HepG2 (cell line): Measurements from ENCODE around the gene COX7A1. TPM values are rescaled to one million over a fixed set of nuclear protein-coding genes. Genes with fewer than 3 reads are reported as not detected.

ENCODE experiments used
- CEBPG ChIP-seq: IDR thresholded peaks from 2 replicates; pipeline ENCODE4 v1.6.1; 2016
- FLYWCH1 ChIP-seq: sonication (generic); formaldehyde crosslinking; IDR thresholded peaks from 2 replicates; pipeline ENCODE4 v1.8.1; 2023; ENCODE audit warnings: mild to moderate bottlenecking, missing genetic modification reagents
- FOXM1 ChIP-seq: sonication (generic); formaldehyde crosslinking; IDR thresholded peaks from 2 replicates; pipeline ENCODE4 v1.5.0; 2020; ENCODE audit warnings: missing genetic modification reagents
- HMGA1 ChIP-seq: sonication (generic); formaldehyde crosslinking; conservative IDR thresholded peaks from 2 replicates; pipeline ENCODE4 v1.4.0; 2020; ENCODE audit warnings: missing genetic modification reagents
- HOMEZ ChIP-seq: IDR thresholded peaks from 2 replicates; pipeline ENCODE4 v1.6.1; 2016; ENCODE audit warnings: low read depth
- MAFK ChIP-seq, 2 experiments: IDR thresholded peaks in 1 of 2; conservative IDR thresholded peaks in 1 of 2; 2 replicates each; pipeline ENCODE4 v1.6.1; 2011; ENCODE audit warnings: improper control_type of control experiment in 2 of 2, low read length in 2 of 2
- MAX ChIP-seq: IDR thresholded peaks from 2 replicates; pipeline ENCODE4 v1.6.1; 2012; ENCODE audit warnings: inconsistent platforms
- MLLT10 ChIP-seq: sonication (generic); formaldehyde crosslinking; IDR thresholded peaks from 2 replicates; pipeline ENCODE4 v1.4.0; 2020; ENCODE audit warnings: missing genetic modification reagents
- NFE2L1 ChIP-seq: sonication (generic); formaldehyde crosslinking; IDR thresholded peaks from 2 replicates; pipeline ENCODE4 v1.4.0; 2020; ENCODE audit warnings: missing genetic modification reagents, mild to moderate bottlenecking, borderline replicate concordance
- NFE2L2 ChIP-seq: fragments of 150-350 bp; IDR thresholded peaks from 2 replicates; pipeline ENCODE4 v1.6.1; 2014; ENCODE audit warnings: low read length
- NFRKB ChIP-seq: fragments of 450-650 bp; IDR thresholded peaks from 2 replicates; pipeline ENCODE4 v1.6.1; 2017
- PAF1 ChIP-seq: IDR thresholded peaks from 2 replicates; pipeline ENCODE4 v1.6.1; 2016; ENCODE audit warnings: missing genetic modification reagents, missing compliant biosample characterization
- RBM39 ChIP-seq: fragments of 200-400 bp; formaldehyde crosslinking; IDR thresholded peaks from one replicate; pipeline ENCODE4 v1.6.1; 2018; ENCODE audit warnings: antibody characterized with exemption, mild to moderate bottlenecking, low read depth, low read length; ENCODE audit not compliant: poor library complexity, severe bottlenecking
- SMAD9 ChIP-seq: sonication (generic); formaldehyde crosslinking; IDR thresholded peaks from 2 replicates; pipeline ENCODE4 v1.5.1; 2020; ENCODE audit warnings: mild to moderate bottlenecking, missing genetic modification reagents
- SP140L ChIP-seq: sonication (generic); formaldehyde crosslinking; IDR thresholded peaks from 2 replicates; pipeline ENCODE4 v1.4.0; 2020; ENCODE audit warnings: missing genetic modification reagents, borderline replicate concordance
- TCF12 ChIP-seq, 2 experiments: fragments of 450-650 bp in 1 of 2; sonication (generic) in 1 of 2; formaldehyde crosslinking in 1 of 2; IDR thresholded peaks; 2 replicates each; pipeline versions ENCODE4 v1.6.1 to v1.8.0; 2017 to 2022; ENCODE audit warnings: antibody characterized with exemption in 1 of 2, mild to moderate bottlenecking in 1 of 2, missing genetic modification reagents in 1 of 2, moderate library complexity in 1 of 2
- ZBTB14 ChIP-seq: sonication (generic); formaldehyde crosslinking; IDR thresholded peaks from 2 replicates; pipeline ENCODE4 v1.4.0; 2020; ENCODE audit warnings: missing genetic modification reagents
- ZBTB34 ChIP-seq: sonication (generic); formaldehyde crosslinking; IDR thresholded peaks from 2 replicates; pipeline ENCODE4 v1.8.0; 2022; ENCODE audit warnings: mild to moderate bottlenecking, missing genetic modification reagents
- ZKSCAN8 ChIP-seq: IDR thresholded peaks from 2 replicates; pipeline ENCODE4 v1.6.1; 2016; ENCODE audit warnings: borderline replicate concordance, missing genetic modification reagents, missing compliant biosample characterization
- ZNF292 ChIP-seq: sonication (generic); formaldehyde crosslinking; IDR thresholded peaks from 2 replicates; pipeline ENCODE4 v1.8.1; 2022; ENCODE audit warnings: mild to moderate bottlenecking, low read depth, missing genetic modification reagents, borderline replicate concordance
- ZNF367 ChIP-seq: sonication (generic); formaldehyde crosslinking; IDR thresholded peaks from 2 replicates; pipeline ENCODE4 v1.4.0; 2020; ENCODE audit warnings: missing genetic modification reagents, borderline replicate concordance
- ZNF468 ChIP-seq: sonication (generic); formaldehyde crosslinking; IDR thresholded peaks from 2 replicates; pipeline ENCODE4 v1.8.0; 2022; ENCODE audit warnings: mild to moderate bottlenecking, moderate library complexity, missing genetic modification reagents
- ZNF552 ChIP-seq: sonication (generic); formaldehyde crosslinking; IDR thresholded peaks from 2 replicates; pipeline ENCODE4 v1.9.0; 2022; ENCODE audit warnings: missing genetic modification reagents, mild to moderate bottlenecking, borderline replicate concordance
- ZNF7 ChIP-seq: IDR thresholded peaks from 2 replicates; pipeline ENCODE4 v1.6.1; 2016; ENCODE audit warnings: missing biosample characterization, missing genetic modification reagents
- ZNF777 ChIP-seq: sonication (generic); formaldehyde crosslinking; IDR thresholded peaks from 2 replicates; pipeline ENCODE4 v1.4.0; 2020; ENCODE audit warnings: missing genetic modification reagents
- polyA plus RNA-seq, 8 experiments: library from polyadenylated mRNA; depleted of rRNA in 3 of 8; stranded (reverse) in 7 of 8; unstranded in 1 of 8; fragments of >200 nt; fragmentation: Illumina TruSeq in 4 of 8; extraction: Trizol in 4 of 8; gene quantifications; 2 replicates each; pipeline versions ENCODE4 v1.2.1 to v1.2.3, GENCODE V29; 2011 to 2016; ENCODE audit warnings: low read depth in 4 of 8, missing spikeins in 1 of 8, mixed read lengths in 1 of 8; ENCODE audit not compliant: insufficient read depth in 1 of 8
- total RNA-seq, 5 experiments: library from RNA; depleted of rRNA; stranded (reverse); fragments of >200 nt; fragmentation: Illumina TruSeq; extraction: Trizol; gene quantifications; 2 replicates each; pipeline ENCODE4 v1.2.3, GENCODE V29; 2016; ENCODE audit warnings: low read depth in 1 of 5
- TF ChIP-seq, protein P1 (sequence below): sonication (generic); formaldehyde crosslinking; IDR thresholded peaks from 2 replicates; pipeline ENCODE4 v1.4.0; 2020; ENCODE audit warnings: missing genetic modification reagents

COX7A1 gene
- total and polyA plus RNA-seq, 2 of the 13 experiments (the other 11 are each of a cell fraction or from before 2014, with no cell fraction given): not detected

GRCh38 chr19:36114721-36115452 lies 37.4 kb downstream of the COX7A1 start, which contains the start of gene POLR2I (continued):
- TF ChIP-seq HOMEZ (no peak), SP140L (CRISPR knock-in tag) (0 out of 2 replicates have a peak, but pooled peaks have one; percentile 8), ZNF7 (CRISPR knock-in tag) (peak; percentile 15; the same call in 1 of the 2 replicates), HMGA1 (CRISPR knock-in tag) (no peak), SMAD9 (no peak), MAFK (conservative IDR thresholded peaks at IDR 0.05 in 1 of 2, IDR thresholded peaks at IDR 0.05 in 1 of 2; ENCODE audit: low read length in 2 of 2) (no peak), ZNF292 (CRISPR knock-in tag) (no peak), MLLT10 (CRISPR knock-in tag) (no peak), TCF12 (IDR thresholded peaks at IDR 0.05) (no peak), TCF12 (CRISPR knock-in tag; IDR thresholded peaks at IDR 0.05) (no peak), ZNF367 (peak; percentile 78; the same call in 1 of the 2 replicates), ZKSCAN8 (CRISPR knock-in tag) (no peak; the same call in 1 of the 2 replicates), CEBPG (CRISPR knock-in tag) (0 out of 2 replicates have a peak, but pooled peaks have one; percentile 14), FLYWCH1 (CRISPR knock-in tag) (no peak), NFRKB (no peak), NFE2L2 (no peak), ZNF777 (CRISPR knock-in tag) (peak; percentile 92), ZNF468 (CRISPR knock-in tag) (0 out of 2 replicates have a peak, but pooled peaks have one; percentile 87), RBM39 (peak; percentile 91), MAX (peak; percentile 100), NFE2L1 (no peak), PAF1 (CRISPR knock-in tag) (no peak), ZNF552 (CRISPR knock-in tag) (peak; percentile 73; the same call in 1 of the 2 replicates), FOXM1 (CRISPR knock-in tag) (no peak), ZBTB34 (CRISPR knock-in tag) (peak; percentile 52; the same call in 1 of the 2 replicates), ZBTB14 (CRISPR knock-in tag) (no peak)
- TF ChIP-seq, protein P1, sequence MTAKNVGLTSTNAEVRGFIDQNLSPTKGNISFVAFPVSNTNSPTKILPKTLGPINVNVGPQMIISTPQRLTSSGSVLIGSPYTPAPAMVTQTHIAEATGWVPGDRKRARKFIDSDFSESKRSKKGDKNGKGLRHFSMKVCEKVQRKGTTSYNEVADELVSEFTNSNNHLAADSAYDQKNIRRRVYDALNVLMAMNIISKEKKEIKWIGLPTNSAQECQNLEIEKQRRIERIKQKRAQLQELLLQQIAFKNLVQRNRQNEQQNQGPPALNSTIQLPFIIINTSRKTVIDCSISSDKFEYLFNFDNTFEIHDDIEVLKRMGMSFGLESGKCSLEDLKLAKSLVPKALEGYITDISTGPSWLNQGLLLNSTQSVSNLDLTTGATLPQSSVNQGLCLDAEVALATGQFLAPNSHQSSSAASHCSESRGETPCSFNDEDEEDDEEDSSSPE (CRISPR knock-in tag): peak; percentile 96
